ENCODE results near the gene PPIL3. TPM values are rescaled to one million over a fixed set of nuclear protein-coding genes. Genes with fewer than 3 reads are reported as not detected.

PPIL3 gene
- total RNA-seq, 1 donor from 2014 or later = 44.9 TPM

GRCh38 chr2:200878289-200878880 lies 10.5 kb downstream of the PPIL3 start:
- no peak for DNase-seq
- Mint-ChIP-seq H3K27ac (ENCODE audit: unreplicated experiment) (no peak overlapping the region), H3K9me3 (ENCODE audit: unreplicated experiment) (no peaks in the 10 kb centered on the region), H3K27me3 (ENCODE audit: unreplicated experiment) (no peaks in the 10 kb centered on the region), H3K36me3 (ENCODE audit: unreplicated experiment) (no peaks in the 10 kb centered on the region), H3K4me3 (ENCODE audit: unreplicated experiment) (no peak overlapping the region), H3K4me1 (ENCODE audit: low read depth, unreplicated experiment) (no peaks in the 10 kb centered on the region)
- TF ChIP-seq CTCF (IDR thresholded peaks at IDR 0.05; ENCODE audit: partially characterized antibody, unreplicated experiment) = no peak

GRCh38 chr2:200877443-200877842 lies 11.4 kb downstream of the PPIL3 start:
- no peak for DNase-seq
- no peak for TF ChIP-seq CTCF (IDR thresholded peaks at IDR 0.05; ENCODE audit: partially characterized antibody, unreplicated experiment)
- H3K27ac Mint-ChIP-seq (ENCODE audit: unreplicated experiment) = no peak overlapping the region
- no peaks in the 10 kb centered on the region for H3K9me3 Mint-ChIP-seq (ENCODE audit: unreplicated experiment)
- H3K36me3 Mint-ChIP-seq (ENCODE audit: unreplicated experiment) = no peaks in the 10 kb centered on the region
- H3K4me3 Mint-ChIP-seq (ENCODE audit: unreplicated experiment) = no peak overlapping the region
- H3K27me3 Mint-ChIP-seq (ENCODE audit: unreplicated experiment) = no peaks in the 10 kb centered on the region
- no peaks in the 10 kb centered on the region for H3K4me1 Mint-ChIP-seq (ENCODE audit: low read depth, unreplicated experiment)

GRCh38 chr2:200873560-200873959 lies 15.3 kb downstream of the PPIL3 start:
- H3K27ac Mint-ChIP-seq (ENCODE audit: unreplicated experiment) = no peak overlapping the region
- no peaks in the 10 kb centered on the region for H3K4me1 Mint-ChIP-seq (ENCODE audit: low read depth, unreplicated experiment)
- no peaks in the 10 kb centered on the region for H3K36me3 Mint-ChIP-seq (ENCODE audit: unreplicated experiment)
- H3K4me3 Mint-ChIP-seq (ENCODE audit: unreplicated experiment) = no peak overlapping the region
- peaks cover 2% of the 10 kb centered on the region for H3K27me3 Mint-ChIP-seq (ENCODE audit: unreplicated experiment)
- no peak for TF ChIP-seq CTCF (IDR thresholded peaks at IDR 0.05; ENCODE audit: partially characterized antibody, unreplicated experiment)
- no peaks in the 10 kb centered on the region for H3K9me3 Mint-ChIP-seq (ENCODE audit: unreplicated experiment)
- no peak for DNase-seq

- H3K9me3 Mint-ChIP-seq (ENCODE audit: unreplicated experiment) = no peaks in the 10 kb centered on the region
Measured at GRCh38 chr2:200871151-200871550, 17.7 kb downstream of the PPIL3 start.

More at GRCh38 chr2:200871151-200871550, 17.7 kb downstream of the PPIL3 start:
- DNase-seq = no peak
- Mint-ChIP-seq H3K27me3 (ENCODE audit: unreplicated experiment) (peaks cover 2% of the 10 kb centered on the region), H3K27ac (ENCODE audit: unreplicated experiment) (no peak overlapping the region), H3K36me3 (ENCODE audit: unreplicated experiment) (no peaks in the 10 kb centered on the region), H3K4me1 (ENCODE audit: low read depth, unreplicated experiment) (no peaks in the 10 kb centered on the region), H3K4me3 (ENCODE audit: unreplicated experiment) (no peak overlapping the region)
- TF ChIP-seq CTCF (IDR thresholded peaks at IDR 0.05; ENCODE audit: partially characterized antibody, unreplicated experiment) = no peak

All from glutamatergic neuron (in vitro differentiated cells).